K562 (cell line): ENCODE data around the gene TXNIP. TPM values are rescaled to one million over a fixed set of nuclear protein-coding genes. Genes with fewer than 3 reads are reported as not detected.
A peak's percentile ranks its signal among the peaks of the same experiment; 100 is the strongest.

Experiments used
- ATAC-seq: fragments of 200-7000 bp; cut with Tn5 transposase; 3 replicates; pipeline ENCODE4 v1.9.1; 2020; ENCODE audit warnings: moderate library complexity
- BruUV-seq: library from RNA; stranded (reverse); fragments of 400-500 nt; replicated peaks from 2 replicates; lab custom pipeline; 2021; lab: Mats Ljungman, UMichigan
- CTCF ChIA-PET: fragments of 300-600 bp; formaldehyde crosslinking; extraction: SDS; loops from one replicate; lab custom pipeline; 2021; ENCODE audit warnings: low intra/inter-chr PET ratio; lab: Yijun Ruan, JAX
- POLR2A ChIA-PET: fragments of 300-600, 350-650 bp; sonication (Branson Sonifier 250); formaldehyde crosslinking; extraction: SDS; loops from one replicate; lab custom pipeline; 2021; ENCODE audit warnings: antibody characterized with exemption, inconsistent platforms; lab: Yijun Ruan, JAX
- DNase-seq, 4 experiments: peaks; one replicate each; pipeline versions ENCODE4 v3.0.0 to v3.0.0-alpha.2; 2011 to 2018; ENCODE audit warnings: low spot score in 3 of 4, mixed read lengths in 3 of 4; ENCODE audit errors: extremely low read depth in 1 of 4
- FAIRE-seq: peaks from 2 replicates; lab custom pipeline; 2011; peaks lifted over from hg19 to GRCh38; lab: Jason Lieb, UNC
- H2AFZ ChIP-seq: 2 replicates; pipeline ENCODE4 v1.6.0; 2011; ENCODE audit warnings: low read depth, low read length, control low read depth, inconsistent platforms
- H3K27ac ChIP-seq: fragments of 200-600 bp; 3 replicates; pipeline ENCODE4 v1.8.0; 2011; ENCODE audit warnings: low read depth, mild to moderate bottlenecking, control low read depth, inconsistent platforms, low read length, moderate library complexity, mixed read lengths; ENCODE audit errors: extremely low read depth
- H3K27me3 ChIP-seq, 2 experiments: fragments of 300-600 bp in 1 of 2; 2 replicates in 1 of 2; 3 replicates in 1 of 2; pipeline versions ENCODE4 v1.6.0 to v1.8.0; 2011; ENCODE audit warnings: inconsistent platforms in 2 of 2, low read length in 2 of 2, mild to moderate bottlenecking in 1 of 2, mixed read lengths in 1 of 2, moderate library complexity in 1 of 2; ENCODE audit not compliant: control insufficient read depth in 2 of 2, insufficient read depth in 2 of 2
- H3K36me3 ChIP-seq: fragments of 300-600 bp; 3 replicates; pipeline ENCODE4 v1.8.0; 2011; ENCODE audit warnings: mild to moderate bottlenecking, low read length, inconsistent platforms; ENCODE audit not compliant: control insufficient read depth, insufficient read depth
- H3K4me1 ChIP-seq, 2 experiments: fragments of 200-600 bp in 1 of 2; replicated peaks in 1 of 2; 2 replicates in 1 of 2; 3 replicates in 1 of 2; pipeline versions ENCODE4 v1.5.1 to v1.8.0; 2011; ENCODE audit warnings: inconsistent platforms in 2 of 2, low read length in 2 of 2, mild to moderate bottlenecking in 1 of 2, mixed read lengths in 1 of 2, moderate library complexity in 1 of 2; ENCODE audit not compliant: control insufficient read depth in 2 of 2, insufficient read depth in 2 of 2
- H3K4me2 ChIP-seq: 2 replicates; pipeline ENCODE4 v1.6.1; 2011; ENCODE audit warnings: low read length, control low read depth, inconsistent platforms, mixed read lengths; ENCODE audit not compliant: insufficient read depth
- H3K4me3 ChIP-seq: fragments of 200-600 bp; sonication (generic), shearing (Covaris generic); 2 replicates; pipeline ENCODE4 v1.5.1; 2016; ENCODE audit warnings: control low read depth, inconsistent platforms
- H3K79me2 ChIP-seq: fragments of 200-600 bp; 3 replicates; pipeline ENCODE4 v1.8.0; 2011; ENCODE audit warnings: low read length, inconsistent platforms; ENCODE audit not compliant: control insufficient read depth, insufficient read depth
- H3K9ac ChIP-seq, 2 experiments: 2 replicates each; pipeline versions ENCODE4 v1.6.0 to v1.6.1; 2011; ENCODE audit warnings: low read depth in 2 of 2, low read length in 2 of 2, control low read depth in 1 of 2, inconsistent platforms in 1 of 2, mild to moderate bottlenecking in 1 of 2, mixed read lengths in 1 of 2; ENCODE audit not compliant: insufficient read depth in 1 of 2
- H3K9me1 ChIP-seq: one replicate; pipeline ENCODE4 v1.6.0; 2011; ENCODE audit warnings: inconsistent platforms, mild to moderate bottlenecking, low read length, moderate library complexity; ENCODE audit not compliant: control insufficient read depth, insufficient read depth
- H3K9me3 ChIP-seq: replicated peaks from 2 replicates; pipeline ENCODE4 v1.5.1; 2011; ENCODE audit warnings: low read depth, low read length, inconsistent platforms; ENCODE audit not compliant: control insufficient read depth, insufficient read depth
- H4K20me1 ChIP-seq: replicated peaks from 2 replicates; pipeline ENCODE4 v1.6.1; 2011; ENCODE audit warnings: low read length, inconsistent platforms, mixed read lengths; ENCODE audit not compliant: control insufficient read depth, insufficient read depth
- CBX5 ChIP-seq: IDR thresholded peaks from 2 replicates; pipeline ENCODE4 v1.6.1; 2014; ENCODE audit warnings: low read depth, borderline replicate concordance
- CREBBP ChIP-seq: IDR thresholded peaks from one replicate; pipeline ENCODE4 v1.6.1; 2012; ENCODE audit warnings: low read depth, mild to moderate bottlenecking, control low read depth, inconsistent platforms, low read length
- ETS2 ChIP-seq: IDR thresholded peaks from 2 replicates; pipeline ENCODE4 v1.6.1; 2016; ENCODE audit warnings: borderline replicate concordance, missing genetic modification characterization, mild to moderate bottlenecking, moderate library complexity, missing compliant biosample characterization; ENCODE audit not compliant: poor library complexity, severe bottlenecking
- FIP1L1 ChIP-seq: fragments of 200-400 bp; formaldehyde crosslinking; IDR thresholded peaks from 2 replicates; pipeline ENCODE4 v1.6.1; 2018; ENCODE audit warnings: mild to moderate bottlenecking, low read depth, low read length; ENCODE audit not compliant: poor library complexity, severe bottlenecking
- FOXJ3 ChIP-seq: sonication (generic); formaldehyde crosslinking; IDR thresholded peaks from 2 replicates; pipeline ENCODE4 v1.4.0; 2020; ENCODE audit warnings: mild to moderate bottlenecking, missing genetic modification reagents
- KHSRP ChIP-seq: fragments of 450-650 bp; IDR thresholded peaks from 2 replicates; pipeline ENCODE4 v1.6.1; 2017
- NCOA1 ChIP-seq: fragments of 450-650 bp; IDR thresholded peaks from 2 replicates; pipeline ENCODE4 v1.6.1; 2016; ENCODE audit warnings: low read depth
- PHF8 ChIP-seq: fragments of 200-600 bp; sonication (generic); IDR thresholded peaks from 2 replicates; pipeline ENCODE4 v1.6.1; 2012; ENCODE audit warnings: mixed run types, mild to moderate bottlenecking, inconsistent platforms, low read length, moderate library complexity, borderline replicate concordance
- PHTF2 ChIP-seq: fragments of 250-450 bp; sonication (Bioruptor Pico); IDR thresholded peaks from 2 replicates; pipeline ENCODE4 v1.5.0; 2021; ENCODE audit warnings: mild to moderate bottlenecking
- SIN3B ChIP-seq: fragments of 450-650 bp; IDR thresholded peaks from 2 replicates; pipeline ENCODE4 v1.6.1; 2017; ENCODE audit warnings: low read depth, mild to moderate bottlenecking, moderate library complexity
- TCF7 ChIP-seq: sonication (generic); IDR thresholded peaks from 2 replicates; pipeline ENCODE4 v1.6.1; 2016; ENCODE audit warnings: antibody characterized with exemption, borderline replicate concordance
- XRCC4 ChIP-seq: IDR thresholded peaks from one replicate; pipeline ENCODE4 v1.6.1; 2011; ENCODE audit not compliant: insufficient read depth, insufficient read length; ENCODE audit errors: extremely low read depth
- ZNF174 ChIP-seq: fragments of 250-450 bp; sonication (Bioruptor Pico); IDR thresholded peaks from 2 replicates; pipeline ENCODE4 v1.4.0; 2020; ENCODE audit warnings: mild to moderate bottlenecking
- ZNF239 ChIP-seq: fragments of 250-450 bp; sonication (Bioruptor Pico); IDR thresholded peaks from 2 replicates; pipeline ENCODE4 v1.4.0; 2020; ENCODE audit warnings: mild to moderate bottlenecking
- ZNF561 ChIP-seq: fragments of 450-650 bp; formaldehyde crosslinking; conservative IDR thresholded peaks from 2 replicates; pipeline ENCODE4 v1.4.0; 2020; ENCODE audit warnings: mild to moderate bottlenecking, moderate library complexity
- WGBS: fragments of 100-300 bp; shearing (Covaris generic); methylation state at CpG from one replicate; pipeline ENCODE4 v1.1.6; 2016; ENCODE audit warnings: low coverage, mixed read lengths; ENCODE audit not compliant: insufficient coverage; ENCODE audit errors: missing lambda C conversion rate; 5-methylcytosine and 5-hydroxymethylcytosine counted together
- in situ Hi-C: fragments of 300-500 bp; cut with MboI; formaldehyde crosslinking; loops from 4 replicates; pipeline ENCODE4 v1.15.0; 2018; ENCODE audit warnings: inconsistent platforms, mixed read lengths
- intact Hi-C: fragments of 100-400 bp; cut with micrococcal nuclease; formaldehyde crosslinking; loops from 2 replicates; pipeline ENCODE4 v1.14.2; 2022
- polyA plus RNA-seq, 8 experiments: library from polyadenylated mRNA; depleted of rRNA in 4 of 8; stranded (reverse) in 5 of 8; unstranded in 3 of 8; fragments of >200 nt; fragmentation: Nextera tagmentation in 2 of 8; fragmentation: Illumina TruSeq in 1 of 8; extraction: Ambion mirVana in 2 of 8; extraction: Trizol in 1 of 8; gene quantifications; 2 replicates each; pipeline versions ENCODE4 v1.2.1 to v1.2.3, GENCODE V29; 2011 to 2014; ENCODE audit warnings: inconsistent platforms in 1 of 8, missing spikeins in 1 of 8
- total RNA-seq, 7 experiments: library from RNA; depleted of rRNA in 6 of 7; stranded (reverse); fragments of >200 nt in 6 of 7; fragmentation: Illumina TruSeq in 2 of 7; extraction: Trizol in 2 of 7; gene quantifications; 2 replicates each; pipeline versions ENCODE4 v1.2.1 to v1.2.3, GENCODE V29; 2011 to 2021; ENCODE audit warnings: low replicate concordance in 1 of 7
- TF ChIP-seq, protein P1 (sequence below): fragments of 250-450 bp; sonication (Bioruptor Pico); IDR thresholded peaks from 2 replicates; pipeline ENCODE4 v1.5.0; 2022; ENCODE audit warnings: mild to moderate bottlenecking
- TF ChIP-seq, protein P2 (sequence below): sonication (generic); formaldehyde crosslinking; IDR thresholded peaks from 2 replicates; pipeline ENCODE4 v1.9.0; 2022; ENCODE audit warnings: mild to moderate bottlenecking, missing genetic modification reagents
- TF ChIP-seq, protein P3 (sequence below): sonication (generic); formaldehyde crosslinking; IDR thresholded peaks from 2 replicates; pipeline ENCODE4 v1.8.0; 2022; ENCODE audit warnings: mild to moderate bottlenecking, missing genetic modification reagents

Gene TXNIP
- total and polyA plus RNA-seq, 9 of the 15 experiments (the other 6 are each of a cell fraction or from before 2014, with no cell fraction given): 120 to 499 (median 257) TPM

DNA sequence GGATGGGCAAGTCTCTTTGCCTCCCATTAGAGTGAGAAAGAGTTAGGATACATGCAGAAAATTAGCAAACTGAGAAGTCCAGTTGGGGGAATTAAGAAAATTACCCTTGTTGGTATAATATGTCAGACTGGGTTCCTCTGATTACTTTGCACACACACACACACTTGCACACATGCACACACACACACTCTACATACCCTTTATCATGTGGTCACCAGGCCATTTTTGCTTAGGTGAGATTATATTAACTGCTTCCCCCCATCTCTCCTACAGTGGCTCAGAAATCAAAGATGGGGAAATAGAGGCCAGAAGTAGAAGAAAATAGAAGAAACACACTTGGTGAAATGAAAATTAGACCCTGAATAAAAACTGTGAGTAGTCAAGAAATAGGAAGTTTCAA is 37.6 kb downstream of the TXNIP start (continued):
- TF ChIP-seq, protein P1, sequence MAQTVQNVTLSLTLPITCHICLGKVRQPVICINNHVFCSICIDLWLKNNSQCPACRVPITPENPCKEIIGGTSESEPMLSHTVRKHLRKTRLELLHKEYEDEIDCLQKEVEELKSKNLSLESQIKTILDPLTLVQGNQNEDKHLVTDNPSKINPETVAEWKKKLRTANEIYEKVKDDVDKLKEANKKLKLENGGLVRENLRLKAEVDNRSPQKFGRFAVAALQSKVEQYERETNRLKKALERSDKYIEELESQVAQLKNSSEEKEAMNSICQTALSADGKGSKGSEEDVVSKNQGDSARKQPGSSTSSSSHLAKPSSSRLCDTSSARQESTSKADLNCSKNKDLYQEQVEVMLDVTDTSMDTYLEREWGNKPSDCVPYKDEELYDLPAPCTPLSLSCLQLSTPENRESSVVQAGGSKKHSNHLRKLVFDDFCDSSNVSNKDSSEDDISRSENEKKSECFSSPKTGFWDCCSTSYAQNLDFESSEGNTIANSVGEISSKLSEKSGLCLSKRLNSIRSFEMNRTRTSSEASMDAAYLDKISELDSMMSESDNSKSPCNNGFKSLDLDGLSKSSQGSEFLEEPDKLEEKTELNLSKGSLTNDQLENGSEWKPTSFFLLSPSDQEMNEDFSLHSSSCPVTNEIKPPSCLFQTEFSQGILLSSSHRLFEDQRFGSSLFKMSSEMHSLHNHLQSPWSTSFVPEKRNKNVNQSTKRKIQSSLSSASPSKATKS: no peak
- TF ChIP-seq FIP1L1: no peak

DNA sequence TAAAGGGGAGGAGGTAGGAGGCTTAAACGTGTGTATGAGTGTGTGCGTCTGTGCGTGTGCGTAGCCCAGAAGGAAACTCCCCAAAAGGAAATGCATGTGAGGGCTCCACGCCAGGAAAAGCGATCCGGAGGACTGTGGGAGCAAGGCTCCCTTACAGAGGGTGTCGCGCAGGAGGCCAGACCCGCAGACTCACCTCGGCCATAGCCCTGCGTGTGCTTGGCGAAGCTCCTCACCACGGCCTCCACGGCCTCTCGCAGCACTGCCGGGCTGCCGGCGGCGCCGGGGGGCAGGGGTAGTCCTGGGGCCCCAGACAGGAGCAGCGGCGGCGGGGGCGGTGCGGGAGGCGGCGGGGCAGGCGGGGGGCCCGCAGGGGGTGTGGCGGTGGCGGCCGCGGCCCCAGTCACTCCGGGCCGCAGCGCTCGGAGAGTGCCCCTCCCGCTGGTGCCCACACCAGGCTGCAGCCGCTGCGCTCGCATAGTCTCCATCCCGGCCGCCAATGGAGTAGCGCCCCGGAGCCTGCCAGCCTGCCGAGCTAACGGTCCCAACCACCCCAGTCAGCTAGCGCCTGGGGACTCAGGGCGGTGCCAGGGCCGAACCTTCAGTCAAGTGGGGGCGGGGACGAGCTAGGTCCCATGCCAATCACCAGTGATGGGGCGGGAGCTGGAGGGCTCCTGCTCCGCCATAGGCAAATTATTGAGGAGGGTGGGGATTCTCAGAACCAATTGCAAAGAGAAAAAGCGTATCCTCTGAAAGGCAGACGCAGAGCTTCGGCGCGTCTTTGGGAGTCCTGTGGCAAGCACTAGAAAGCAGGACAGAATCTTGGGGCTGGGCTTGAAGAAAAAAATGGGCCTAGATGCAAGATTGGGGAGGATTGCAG is 38.7 kb downstream of the TXNIP start, which contains the start of gene LIX1L:
Gene LIX1L (minus strand): TSS at position 575 of the 877 bp plus-strand sequence. CDS start 90 bp downstream, at position 485.
- intact Hi-C loops (loop anchor here (2.0 kb wide), 1 partner anchor 25 kb away; no protein-coding TSS in a partner anchor), in situ Hi-C loops (no loop called here)
- no peaks in the 10 kb centered on the region; a peak in 1 of 5 replicates for H3K27me3 ChIP-seq
- CTCF ChIA-PET: no interaction called here
- no peaks in the 10 kb centered on the region for H4K20me1 ChIP-seq
- H2AFZ ChIP-seq: peak within 1 kb of the TSS; percentile 92
- H3K9me1 ChIP-seq: no peaks in the 10 kb centered on the region
- H3K79me2 ChIP-seq: peaks cover 30% of the 10 kb centered on the region
- ATAC-seq: peak; percentile 97
- H3K36me3 ChIP-seq: no peaks in the 10 kb centered on the region
- no TSS peak for BruUV-seq
- peak within 1 kb of the TSS; percentile 91 for H3K4me2 ChIP-seq
- H3K4me3 ChIP-seq: peak within 1 kb of the TSS; percentile 79
- peak; percentile 87 to 97 (median 92) for DNase-seq
- WGBS: 1% methylated on average over 39 of the region's 60 CpGs
- H3K4me1 ChIP-seq: peaks cover 25 to 30% of the 10 kb centered on the region in 2 experiments; a peak in 4 of 5 replicates
- POLR2A ChIA-PET: interaction anchor here (0.6 to 2.7 kb wide), 17 partner anchors 8 to 110 kb away, joined by 3 to 18 read pairs (median 4); partner anchors contain the start of genes RBM8A and TXNIP
- FAIRE-seq: peak; percentile 96
- H3K9me3 ChIP-seq: no peaks in the 10 kb centered on the region
- H3K27ac ChIP-seq: peak within 1 kb of the TSS; percentile 74
- H3K9ac ChIP-seq: peak within 1 kb of the TSS; percentile 70 to 98
- TF ChIP-seq FOXJ3 (CRISPR knock-in tag) (no peak), ETS2 (tag) (no peak), KHSRP (no peak), PHF8 (peak; percentile 69; the same call in 1 of the 2 replicates), XRCC4 (no peak), CBX5 (no peak), PHTF2 (CRISPR knock-in tag) (no peak), TCF7 (no peak), ZNF239 (no peak), SIN3B (no peak), CREBBP (no peak), ZNF174 (CRISPR knock-in tag) (no peak), ZNF561 (CRISPR knock-in tag) (no peak), NCOA1 (no peak)
- TF ChIP-seq, protein P2, sequence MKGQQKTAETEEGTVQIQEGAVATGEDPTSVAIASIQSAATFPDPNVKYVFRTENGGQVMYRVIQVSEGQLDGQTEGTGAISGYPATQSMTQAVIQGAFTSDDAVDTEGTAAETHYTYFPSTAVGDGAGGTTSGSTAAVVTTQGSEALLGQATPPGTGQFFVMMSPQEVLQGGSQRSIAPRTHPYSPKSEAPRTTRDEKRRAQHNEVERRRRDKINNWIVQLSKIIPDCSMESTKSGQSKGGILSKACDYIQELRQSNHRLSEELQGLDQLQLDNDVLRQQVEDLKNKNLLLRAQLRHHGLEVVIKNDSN: no peak
- TF ChIP-seq, protein P3, sequence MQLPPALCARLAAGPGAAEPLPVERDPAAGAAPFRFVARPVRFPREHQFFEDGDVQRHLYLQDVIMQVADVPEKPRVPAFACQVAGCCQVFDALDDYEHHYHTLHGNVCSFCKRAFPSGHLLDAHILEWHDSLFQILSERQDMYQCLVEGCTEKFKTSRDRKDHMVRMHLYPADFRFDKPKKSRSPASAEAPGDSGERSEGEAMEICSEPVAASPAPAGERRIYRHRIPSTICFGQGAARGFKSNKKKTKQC (CRISPR knock-in tag): no peak
